GM08714 (cell line): ENCODE data around the gene ETV3L.
"Not testable (repeated sequence)": the region's sequence is repeated elsewhere in the genome, so short reads cannot be mapped to it uniquely, and the experiment has no call there.

Source experiments
- H3K4me3 ChIP-seq: fragments of 200-500 bp; sonication (Bioruptor generic); 2 replicates; pipeline ENCODE4 v1.5.1; 2014; ENCODE audit warnings: mild to moderate bottlenecking, low read length, inconsistent platforms
- ZNF274 ChIP-seq: IDR thresholded peaks from 2 replicates; pipeline ENCODE4 v1.6.1; 2012; ENCODE audit warnings: mild to moderate bottlenecking, low read depth, low read length

ETV3L gene

GRCh38 chr1:157090771-157091170 is 8.8 kb downstream of the ETV3L start:
- no peak overlapping the region for H3K4me3 ChIP-seq
- TF ChIP-seq ZNF274: no peak

GRCh38 chr1:157090196-157090647 is 9.4 kb downstream of the ETV3L start:
- no peak for TF ChIP-seq ZNF274
- H3K4me3 ChIP-seq: no peak overlapping the region

DNA sequence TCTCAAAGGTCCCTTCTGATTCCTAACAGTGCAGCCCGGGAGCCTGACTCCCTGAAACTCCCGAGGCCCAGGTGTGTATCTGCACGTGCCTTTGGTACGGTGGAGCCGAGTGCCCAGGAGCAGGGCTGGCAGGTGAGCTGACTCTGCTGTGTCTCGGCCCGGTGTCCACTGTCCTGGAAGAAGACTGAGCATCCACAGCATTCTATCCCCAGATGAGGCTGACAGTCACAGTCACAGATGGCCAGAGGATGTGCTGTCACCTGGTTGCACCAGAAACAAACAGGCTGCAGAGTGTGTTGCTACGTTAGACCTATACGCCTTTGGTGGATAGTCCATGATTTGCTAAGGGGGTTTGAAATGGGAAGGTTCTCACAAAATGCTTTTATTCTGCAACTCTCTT is 9.8 kb downstream of the ETV3L start:
- no peak for TF ChIP-seq ZNF274
- H3K4me3 ChIP-seq: no peak overlapping the region

DNA sequence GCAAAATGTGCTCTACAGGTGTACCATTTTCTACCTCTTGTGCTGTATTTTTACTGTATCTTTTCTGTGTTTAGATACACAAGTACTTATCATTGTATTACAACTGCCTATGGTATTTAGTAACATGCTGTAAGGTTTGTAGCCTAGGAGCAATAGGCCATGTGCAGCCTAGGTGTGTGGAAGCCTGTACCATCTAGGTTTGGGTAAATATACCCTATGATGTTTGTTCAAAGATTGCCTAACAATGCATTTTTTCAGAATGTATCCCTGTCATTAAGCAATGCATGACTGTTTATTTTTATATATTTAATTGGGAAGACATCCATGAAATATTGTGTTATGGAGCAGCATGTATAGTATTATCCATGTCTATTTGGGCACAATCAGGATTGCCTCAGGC is 11.0 kb downstream of the ETV3L start:
- H3K4me3 ChIP-seq: no peak overlapping the region
- TF ChIP-seq ZNF274: no peak

GRCh38 chr1:157087030-157087429 is 12.6 kb downstream of the ETV3L start:
- H3K4me3 ChIP-seq: no peak overlapping the region
- TF ChIP-seq ZNF274: no peak

DNA sequence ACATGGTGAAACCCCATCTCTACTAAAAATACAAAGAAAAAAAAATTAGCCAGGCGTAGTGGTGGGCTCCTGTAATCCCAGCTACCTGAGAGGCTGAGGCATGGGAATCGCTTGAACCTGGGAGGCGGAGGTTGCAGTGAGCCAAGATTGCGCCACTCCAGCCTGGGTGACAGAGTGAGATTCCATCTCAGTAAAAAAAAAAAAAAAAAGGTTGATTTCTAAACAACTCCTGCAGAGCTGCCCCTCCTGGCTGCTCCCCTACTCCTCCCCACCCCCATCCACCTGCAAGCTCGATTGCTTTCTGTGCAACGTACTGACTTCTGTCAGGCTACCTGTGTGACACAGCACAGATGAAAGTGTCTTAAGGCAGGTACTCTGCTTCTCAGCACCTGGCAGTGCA is 13.3 kb downstream of the ETV3L start:
- no peak overlapping the region for H3K4me3 ChIP-seq
- no peak for TF ChIP-seq ZNF274

DNA sequence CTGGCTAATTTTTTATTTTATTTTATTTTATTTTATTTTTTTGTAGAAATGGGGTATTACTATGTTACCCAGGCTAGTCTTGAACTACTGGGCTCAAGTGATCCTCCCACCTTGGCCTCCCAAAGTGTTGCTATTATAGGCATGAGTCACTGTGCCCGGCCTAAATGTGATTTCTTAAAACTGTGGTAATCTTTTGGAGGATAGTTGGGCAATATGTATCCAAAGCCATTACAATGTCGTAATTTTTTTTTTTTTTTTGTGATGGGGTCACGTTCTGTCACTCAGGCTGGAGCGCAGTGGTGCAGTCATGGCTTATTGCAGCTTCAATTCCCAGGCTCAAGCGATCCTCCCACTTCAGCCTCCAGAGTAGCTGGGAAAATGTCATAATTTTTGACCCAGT is 14.2 kb downstream of the ETV3L start:
- no peak for TF ChIP-seq ZNF274
- H3K4me3 ChIP-seq: no peak overlapping the region

DNA sequence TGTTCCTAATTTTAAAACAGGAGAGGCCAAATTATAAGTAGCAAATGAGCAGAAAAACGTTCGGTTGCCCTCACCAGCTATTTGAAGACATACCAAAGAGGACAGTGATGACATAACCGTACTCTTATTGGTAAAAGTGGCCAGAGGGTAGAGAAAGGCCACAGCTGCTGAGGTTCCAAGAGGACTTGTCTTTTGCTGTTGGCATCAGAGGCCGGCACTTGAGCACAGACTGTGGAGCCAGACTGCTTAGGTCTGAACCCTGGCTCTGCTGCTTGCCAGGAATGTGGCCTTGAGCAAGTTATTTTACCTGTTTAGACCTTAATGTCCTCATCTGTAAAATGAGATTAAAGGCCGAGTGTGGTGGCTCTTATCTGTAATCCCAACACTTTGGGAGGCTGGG is 14.9 kb downstream of the ETV3L start:
- H3K4me3 ChIP-seq: no peak overlapping the region
- TF ChIP-seq ZNF274: no peak

DNA sequence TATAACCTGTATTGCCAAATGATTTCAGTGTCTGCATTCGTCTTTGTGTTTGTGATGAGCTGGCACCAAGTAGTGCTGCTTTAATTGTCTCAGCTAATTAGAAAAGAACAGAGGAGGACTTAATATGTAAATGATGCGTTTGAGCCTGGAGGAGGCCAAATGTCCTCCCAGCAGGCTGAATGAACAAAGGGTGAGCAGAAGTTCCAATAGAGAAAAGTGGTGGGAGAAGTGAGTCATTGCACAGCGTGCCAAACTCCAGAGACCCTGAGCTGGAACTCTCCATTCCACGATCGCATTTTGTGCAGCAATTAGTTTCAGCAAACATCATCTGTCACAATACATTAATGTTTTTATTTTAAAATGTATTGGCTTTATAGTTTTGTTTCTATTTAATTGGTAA is 17.9 kb downstream of the ETV3L start:
- no peak for TF ChIP-seq ZNF274
- H3K4me3 ChIP-seq: no peak overlapping the region

- TF ChIP-seq ZNF274: no peak
- H3K4me3 ChIP-seq: no peak overlapping the region
Observed at GRCh38 chr1:157080714-157081113, 18.9 kb downstream of the ETV3L start.

DNA sequence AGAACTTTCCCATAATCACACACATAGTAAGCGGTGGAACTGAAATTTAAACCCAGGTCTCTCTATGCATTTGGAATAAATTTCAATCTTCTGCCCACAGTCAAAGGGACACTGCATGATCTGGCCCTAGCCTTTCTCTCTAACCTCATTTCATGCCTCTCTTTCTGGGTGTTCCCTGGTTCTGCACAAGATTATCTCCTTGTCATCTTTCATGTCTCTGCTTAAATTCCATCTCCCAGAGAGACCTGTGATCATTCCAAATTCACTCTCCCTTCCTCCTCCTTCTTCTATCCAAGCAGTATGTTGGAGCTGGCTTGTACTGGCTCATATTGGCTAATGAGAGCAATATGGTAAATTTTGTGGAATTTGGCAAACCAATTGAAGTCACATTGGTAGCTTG is 22.2 kb downstream of the ETV3L start:
- TF ChIP-seq ZNF274: no peak
- no peak overlapping the region for H3K4me3 ChIP-seq

DNA sequence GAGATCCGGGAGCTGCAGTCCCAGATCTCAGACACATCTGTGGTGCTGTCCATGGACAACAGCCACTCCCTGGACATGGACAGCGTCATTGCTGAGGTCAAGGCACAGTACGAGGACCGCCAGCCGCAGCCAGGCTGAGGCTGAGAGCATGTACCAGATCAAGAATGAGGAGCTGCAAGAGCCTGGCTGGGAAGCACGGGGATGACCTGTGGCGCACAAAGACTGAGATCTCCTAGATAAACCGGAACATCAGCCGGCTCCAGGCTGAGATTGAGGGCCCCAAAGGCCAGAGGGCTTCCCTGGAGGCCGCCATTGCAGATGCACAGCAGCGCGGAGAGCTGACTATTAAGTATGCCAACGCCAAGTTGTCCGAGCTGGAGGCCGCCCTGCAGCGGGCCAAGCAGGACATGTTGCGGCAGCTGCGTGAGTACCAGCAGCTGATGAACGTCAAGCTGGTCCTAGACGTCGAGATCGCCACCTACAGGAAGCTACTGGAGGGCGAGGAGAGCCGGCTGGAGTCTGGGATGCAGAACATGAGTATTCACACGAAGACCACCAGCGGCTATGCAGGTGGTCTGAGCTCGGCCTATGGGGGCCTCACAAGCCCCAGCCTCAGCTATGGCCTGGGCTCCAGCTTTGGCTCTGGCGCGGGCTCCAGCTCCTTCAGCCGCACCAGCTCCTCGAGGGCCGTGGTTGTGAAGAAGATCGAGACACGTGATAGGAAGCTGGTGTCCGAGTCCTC is 25.5 kb downstream of the ETV3L start:
- no peak overlapping the region for H3K4me3 ChIP-seq
- no peak for TF ChIP-seq ZNF274

DNA sequence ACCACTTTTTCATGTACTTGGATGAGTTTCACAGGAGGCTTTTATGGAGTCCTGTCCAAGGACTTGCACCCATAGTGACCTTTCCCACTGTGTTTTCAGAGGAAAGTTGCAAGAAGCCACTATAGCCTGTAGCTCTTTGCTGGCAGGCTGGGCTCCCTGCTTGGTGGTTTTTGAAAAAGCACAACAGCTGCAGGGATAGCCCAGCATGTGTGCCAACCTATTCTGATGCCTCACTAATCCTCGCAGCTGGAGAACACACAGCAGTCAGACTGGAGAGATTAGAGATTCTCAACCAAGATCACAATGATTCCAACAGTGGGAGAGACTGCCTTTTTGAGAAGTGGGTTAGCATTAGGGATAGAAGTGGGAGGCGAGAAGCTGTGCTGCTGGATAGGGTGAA is 30.0 kb downstream of the ETV3L start:
- no peak for TF ChIP-seq ZNF274
- H3K4me3 ChIP-seq: no peak overlapping the region

DNA sequence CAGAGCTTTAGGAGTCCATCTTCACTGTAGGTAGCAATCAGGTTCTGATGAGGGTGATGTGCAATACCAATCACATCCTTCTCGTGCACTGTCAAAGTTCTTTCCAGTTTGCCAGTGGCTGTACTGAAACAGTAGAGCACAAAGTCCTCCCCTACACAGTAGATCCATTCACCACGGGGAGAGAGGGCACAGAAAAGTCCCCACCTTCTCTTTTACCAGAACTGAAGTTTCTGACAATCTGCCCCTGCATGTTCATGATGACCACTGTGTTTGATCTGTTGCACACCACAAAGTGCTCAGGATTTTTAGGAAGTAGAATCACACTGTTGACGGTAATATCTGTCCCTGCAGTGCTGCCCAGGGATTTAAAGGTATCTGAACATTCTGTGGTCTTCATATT is 40.4 kb downstream of the ETV3L start:
- H3K4me3 ChIP-seq: not testable (repeated sequence)

GRCh38 chr1:157056269-157056668 is 43.3 kb downstream of the ETV3L start:
- H3K4me3 ChIP-seq: no peak overlapping the region
- no peak for TF ChIP-seq ZNF274

- H3K4me3 ChIP-seq: not testable (repeated sequence)
Observed at GRCh38 chr1:157055729-157056128, 43.9 kb downstream of the ETV3L start.
